Neural cell (in vitro differentiated cells): ENCODE data around the gene LRRC31. TPM values are rescaled to one million over a fixed set of nuclear protein-coding genes. Genes with fewer than 3 reads are reported as not detected.

Source experiments
- H2AFZ ChIP-seq: fragments of 200-600, 300-800 bp; sonication (generic), shearing (Covaris generic); 2 replicates; pipeline ENCODE4 v1.6.0; 2014; ENCODE audit warnings: low read depth, mild to moderate bottlenecking, antibody characterized with exemption, low read length, moderate library complexity
- H3F3A ChIP-seq: fragments of 200-600 bp; shearing (Covaris generic); 2 replicates; pipeline ENCODE4 v1.6.1; 2016; ENCODE audit warnings: mild to moderate bottlenecking, moderate library complexity, mixed read lengths, antibody characterized with exemption, low read length; ENCODE audit not compliant: insufficient read depth, poor library complexity, severe bottlenecking
- H3K27ac ChIP-seq: fragments of 200-600, 300-800 bp; sonication (generic), shearing (Covaris generic); 2 replicates; pipeline ENCODE4 v1.5.1; 2014; ENCODE audit warnings: mild to moderate bottlenecking, low read length, moderate library complexity
- H3K27me3 ChIP-seq: fragments of 300-800, 200-600 bp; sonication (generic), shearing (Covaris generic); 2 replicates; pipeline ENCODE4 v1.6.0; 2014; ENCODE audit warnings: mild to moderate bottlenecking, low read depth, low read length, moderate library complexity; ENCODE audit not compliant: insufficient read depth
- H3K36me3 ChIP-seq: fragments of 300-800, 200-600 bp; sonication (generic), shearing (Covaris generic); 2 replicates; pipeline ENCODE4 v1.5.1; 2014; ENCODE audit warnings: mild to moderate bottlenecking, antibody characterized with exemption, low read length, moderate library complexity; ENCODE audit not compliant: insufficient read depth
- H3K4me2 ChIP-seq: fragments of 300-800, 200-600 bp; sonication (generic), shearing (Covaris generic); 2 replicates; pipeline ENCODE4 v1.6.0; 2014; ENCODE audit warnings: mild to moderate bottlenecking, low read length
- H3K4me3 ChIP-seq: fragments of 300-800, 200-600 bp; sonication (generic), shearing (Covaris generic); 2 replicates; pipeline ENCODE4 v1.5.1; 2014; ENCODE audit warnings: mild to moderate bottlenecking, low read length, moderate library complexity
- H3K79me2 ChIP-seq: fragments of 200-600 bp; shearing (Covaris generic); replicated peaks from 2 replicates; pipeline ENCODE4 v1.6.0; 2014; ENCODE audit warnings: mild to moderate bottlenecking, low read length, moderate library complexity; ENCODE audit not compliant: insufficient read depth
- H3K9ac ChIP-seq: fragments of 300-800, 200-600 bp; sonication (generic), shearing (Covaris generic); 2 replicates; pipeline ENCODE4 v1.6.1; 2016; ENCODE audit warnings: mild to moderate bottlenecking, low read length, mixed read lengths
- H3K9me2 ChIP-seq: fragments of 200-600 bp; shearing (Covaris generic); 2 replicates; pipeline ENCODE4 v1.6.1; 2016; ENCODE audit warnings: mild to moderate bottlenecking, low read length, mixed read lengths; ENCODE audit not compliant: insufficient read depth
- H3K9me3 ChIP-seq: fragments of 200-600, 300-800 bp; sonication (generic), shearing (Covaris generic); 2 replicates; pipeline ENCODE4 v1.6.1; 2016; ENCODE audit warnings: mild to moderate bottlenecking, mixed run types, low read length, moderate library complexity, mixed read lengths
- H4K20me1 ChIP-seq: fragments of 200-600 bp; shearing (Covaris generic); 2 replicates; pipeline ENCODE4 v1.6.1; 2016; ENCODE audit warnings: mild to moderate bottlenecking, mixed run types; ENCODE audit not compliant: insufficient read depth
- EP300 ChIP-seq: fragments of 450-650 bp; conservative IDR thresholded peaks from 2 replicates; pipeline ENCODE4 v1.6.1; 2014; ENCODE audit warnings: antibody characterized with exemption, mild to moderate bottlenecking, moderate library complexity; ENCODE audit not compliant: poor library complexity, severe bottlenecking
- MXI1 ChIP-seq: fragments of 450-650 bp; conservative IDR thresholded peaks from 2 replicates; pipeline ENCODE4 v1.6.1; 2014; ENCODE audit warnings: antibody characterized with exemption, mild to moderate bottlenecking; ENCODE audit not compliant: poor library complexity, severe bottlenecking
- SMC3 ChIP-seq: fragments of 450-650 bp; conservative IDR thresholded peaks from 2 replicates; pipeline ENCODE4 v1.6.1; 2014; ENCODE audit warnings: antibody characterized with exemption, mild to moderate bottlenecking, moderate library complexity; ENCODE audit not compliant: poor library complexity
- TAF1 ChIP-seq: IDR thresholded peaks from 2 replicates; pipeline ENCODE4 v1.6.1; 2012; ENCODE audit warnings: low read depth
- polyA plus RNA-seq: library from polyadenylated mRNA; depleted of rRNA; stranded (reverse); fragments of >200 nt; gene quantifications from 2 replicates; pipeline ENCODE4 v1.2.3, GENCODE V29; 2014

LRRC31 gene
- polyA plus RNA-seq, 1 donor from 2014 or later = not detected

DNA sequence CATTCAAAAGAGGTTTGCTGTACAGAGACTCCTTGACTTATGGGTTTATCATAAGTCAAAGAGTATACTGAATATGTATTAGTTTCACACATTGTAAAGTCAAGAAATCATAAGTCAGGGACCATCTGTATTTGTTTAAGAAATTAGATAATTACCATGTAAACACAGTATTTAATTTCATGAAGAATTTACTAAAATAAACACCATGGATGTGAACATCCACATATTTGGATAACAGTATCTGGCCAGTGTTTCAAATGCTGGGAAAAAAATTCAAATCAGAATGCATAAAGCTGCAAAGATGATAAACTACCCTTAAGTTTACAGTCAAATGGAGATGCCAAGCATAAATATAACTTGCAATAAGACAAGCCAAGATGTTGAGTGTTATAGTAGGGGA, 79.5 kb downstream of the LRRC31 start:
- H3K9me2 ChIP-seq = no peaks in the 10 kb centered on the region
- H3K9ac ChIP-seq = no peak overlapping the region
- no peak overlapping the region for H3K4me2 ChIP-seq
- no peaks in the 10 kb centered on the region for H3K79me2 ChIP-seq
- peaks cover 8% of the 10 kb centered on the region for H3K36me3 ChIP-seq
- H3K27me3 ChIP-seq = no peaks in the 10 kb centered on the region
- TF ChIP-seq TAF1 (no peak), EP300 (no peak), SMC3 (no peak), MXI1 (no peak)
- no peaks in the 10 kb centered on the region for H3F3A ChIP-seq
- H3K27ac ChIP-seq = no peak overlapping the region
- H3K4me3 ChIP-seq = no peak overlapping the region
- H2AFZ ChIP-seq = no peak overlapping the region
- H4K20me1 ChIP-seq = no peaks in the 10 kb centered on the region
- no peaks in the 10 kb centered on the region for H3K9me3 ChIP-seq

Other genes with a start within 250 kb of the LRRC31 start
- gene MECOM, start 206.2 kb downstream of the LRRC31 start, polyA plus RNA-seq = 0.10 TPM in 2 replicates
- gene TERC, start 104.9 kb downstream of the LRRC31 start, polyA plus RNA-seq = not detected in 2 replicates
- not detected in 2 replicates for gene ACTRT3, start 100.4 kb downstream of the LRRC31 start, polyA plus RNA-seq
- gene MYNN, start 96.5 kb downstream of the LRRC31 start, polyA plus RNA-seq = 27.0 and 28.1 TPM in 2 replicates
- not detected in 2 replicates for gene LRRIQ4, start 57.1 kb downstream of the LRRC31 start, polyA plus RNA-seq
- gene LRRC34, start 57.0 kb downstream of the LRRC31 start, polyA plus RNA-seq = 1.1 TPM in 1 of 2 replicates, not detected in the other
- not detected in 2 replicates for gene SAMD7, start 41.6 kb upstream of the LRRC31 start, polyA plus RNA-seq
- 41.1 and 41.9 TPM in 2 replicates for gene SEC62, start 96.9 kb upstream of the LRRC31 start, polyA plus RNA-seq
- gene GPR160, start 168.1 kb upstream of the LRRC31 start, polyA plus RNA-seq = 2.9 and 4.0 TPM in 2 replicates